Pancreas (tissue), 10 donors: ENCODE results near the gene ANKRD66. TPM values are rescaled to one million over a fixed set of nuclear protein-coding genes. Genes with fewer than 3 reads are reported as not detected.
A peak's percentile ranks its signal among the peaks of the same experiment; 100 is the strongest.

Source experiments
- ATAC-seq, 4 donors: fragments of 200-7000 bp; cut with Tn5 transposase; one replicate each; pipeline versions ENCODE4 v1.8.0 to v1.9.1; 2020; ENCODE audit warnings: mild to moderate bottlenecking in 4 of 4, moderate library complexity in 4 of 4
- DNase-seq, 6 donors: peaks; one replicate each; pipeline ENCODE4 v3.0.0-alpha.2; 2020
- FAIRE-seq: peaks from 2 replicates; lab custom pipeline; 2012; peaks lifted over from hg19 to GRCh38; lab: Jason Lieb, UNC
- H3K27ac ChIP-seq, 4 donors: fragments of 200-600 bp; sonication (generic); 1 replicate in 3 of 4; 2 replicates in 1 of 4; pipeline versions ENCODE4 v1.5.0 to v1.8.0; 2020
- H3K27me3 ChIP-seq, 4 donors: fragments of 200-600 bp; one replicate each; pipeline ENCODE4 v1.8.0; 2021
- H3K36me3 ChIP-seq, 3 donors: fragments of 200-600 bp; sonication (generic) in 1 of 3; one replicate each; pipeline versions ENCODE4 v1.5.0 to v1.8.0; 2020 to 2021
- H3K4me1 ChIP-seq, 3 donors: fragments of 200-600 bp; one replicate each; pipeline ENCODE4 v1.8.0; 2021
- H3K4me3 ChIP-seq, 4 donors: fragments of 200-600 bp; sonication (generic) in 2 of 4; one replicate each; pipeline versions ENCODE4 v1.5.0 to v1.8.0; 2020 to 2021
- H3K9me3 ChIP-seq, 4 donors: fragments of 200-600 bp; one replicate each; pipeline ENCODE4 v1.8.0; 2021
- CTCF ChIP-seq, 4 donors: fragments of 200-600 bp; sonication (generic) in 3 of 4; IDR thresholded peaks; one replicate each; pipeline versions ENCODE4 v1.5.0 to v1.8.0; 2021; ENCODE audit warnings: antibody characterized with exemption in 4 of 4
- WGBS, 2 donors: extraction: QIAGEN DNeasy Blood & Tissue Kit; methylation state at CpG; one replicate each; pipeline ENCODE4 v1.1.7; 2013; 5-methylcytosine and 5-hydroxymethylcytosine counted together
- intact Hi-C, 3 donors: fragments of 100-400 bp; cut with DNase I; formaldehyde crosslinking; loops; one replicate each; pipeline versions ENCODE4 v1.11.1 to v1.14.2; 2022
- polyA plus RNA-seq, 2 donors: library from polyadenylated mRNA; stranded (reverse); fragments of 200-250 nt; gene quantifications; one replicate each; pipeline ENCODE4 v1.2.3, GENCODE V29; 2013
- total RNA-seq, 6 donors: library from RNA; stranded (reverse); fragmentation: NEBNext Ultra II Directional in 4 of 6; extraction: Animal tissue kit (Norgen Biotek cat#: 25700) in 4 of 6; gene quantifications; one replicate each; pipeline versions ENCODE4 v1.2.1 to v1.2.4, GENCODE V29; 2021 to 2023
- donor health status: healthy with polysubstance abuse.
- donor health status: DM: no; HTN: no; CAD: no; lungs with moderate emphysema.
- donor health status: DM: no; HTN: no; CAD: no.
- donor health status: control.
- donor health status: control.
- donor health status: Bipolar disorder and iron deficiency.
- donor health status: DM: yes; HTN: yes; CAD: no.
- donor health status: DM: no; HTN: no; CAD: no.
- donor health status: DM: no; HTN: no; CAD: no.
- donor health status: DM: yes; HTN: yes; CAD: no.

Gene ANKRD66
- total and polyA plus RNA-seq, 8 donors = not detected

GRCh38 chr6:46733341-46733801, 13.4 kb upstream of the ANKRD66 start:
- TF ChIP-seq CTCF (IDR thresholded peaks at IDR 0.05) = no peak
- intact Hi-C loops = no loop called here
- Histone ChIP-seq H3K9me3 (no peaks in the 10 kb centered on the region), H3K36me3 (no peaks in the 10 kb centered on the region), H3K27ac (no peak overlapping the region), H3K4me3 (no peak overlapping the region), H3K27me3 (no peaks in the 10 kb centered on the region), H3K4me1 (peaks cover 0 to 13% (median 0%) of the 10 kb centered on the region in 3 donors)
- ATAC-seq (no peak), DNase-seq (no peak), FAIRE-seq (no peak)
- 97 to 98% methylated on average over 2 of the region's 2 CpGs for WGBS, 2 donors

- no peak for TF ChIP-seq CTCF (IDR thresholded peaks at IDR 0.05)
- Histone ChIP-seq H3K27ac (peak within 1 kb of the TSS in 1 of 4 donors; percentile 10), H3K4me1 (peaks cover 0 to 13% (median 0%) of the 10 kb centered on the region in 3 donors), H3K9me3 (no peaks in the 10 kb centered on the region), H3K36me3 (no peaks in the 10 kb centered on the region), H3K4me3 (peak within 1 kb of the TSS; percentile 34 to 53 (median 34)), H3K27me3 (no peaks in the 10 kb centered on the region)
- FAIRE-seq (no peak), ATAC-seq (peak; percentile 50 to 79 (median 76)), DNase-seq (peak in 5 of 6 donors; percentile 10 to 67 (median 25))
- WGBS, 2 donors = 1% methylated on average over 63 to 73 of the region's 73 CpGs
- intact Hi-C loops = no loop called here
These were observed 11.6 kb upstream of the ANKRD66 start, which contains the start of gene PLA2G7 for GRCh38 chr6:46734867-46735719. Gene PLA2G7, minus strand, starts transcription at chr6:46735375. Its CDS starts 12,484 bp downstream, at chr6:46722891.

GRCh38 chr6:46735720-46736031, 11.1 kb upstream of the ANKRD66 start:
- no peak for FAIRE-seq
- H3K27ac ChIP-seq = no peak overlapping the region

GRCh38 chr6:46736906-46737305, 9.8 kb upstream of the ANKRD66 start:
- peaks cover 0 to 13% (median 0%) of the 10 kb centered on the region in 3 donors for H3K4me1 ChIP-seq
- H3K27me3 ChIP-seq = no peaks in the 10 kb centered on the region
- DNase-seq = no peak
- TF ChIP-seq CTCF (IDR thresholded peaks at IDR 0.05) = no peak
- no peaks in the 10 kb centered on the region for H3K36me3 ChIP-seq
- no peak overlapping the region for H3K27ac ChIP-seq
- ATAC-seq = no peak
- FAIRE-seq = no peak
- no peaks in the 10 kb centered on the region for H3K9me3 ChIP-seq
- intact Hi-C loops = no loop called here
- no peak overlapping the region for H3K4me3 ChIP-seq

More at GRCh38 chr6:46735720-46736031, 11.1 kb upstream of the ANKRD66 start:
- no peaks in the 10 kb centered on the region for H3K27me3 ChIP-seq
- H3K4me1 ChIP-seq = peaks cover 0 to 13% (median 0%) of the 10 kb centered on the region in 3 donors
- DNase-seq = no peak
- no peaks in the 10 kb centered on the region for H3K9me3 ChIP-seq
- intact Hi-C loops = no loop called here
- no peaks in the 10 kb centered on the region for H3K36me3 ChIP-seq
- peak overlapping the region in 2 of 4 donors; percentile 35 to 53 for H3K4me3 ChIP-seq
- no peak for ATAC-seq
- no peak for TF ChIP-seq CTCF (IDR thresholded peaks at IDR 0.05)
- 16 to 19% methylated on average over 8 of the region's 8 CpGs for WGBS, 2 donors

GRCh38 chr6:46741482-46741881, 5.3 kb upstream of the ANKRD66 start:
- FAIRE-seq = no peak
- no peak for TF ChIP-seq CTCF (IDR thresholded peaks at IDR 0.05)

More at GRCh38 chr6:46741482-46741881, 5.3 kb upstream of the ANKRD66 start:
- WGBS, 2 donors = 59 to 88% methylated on average over 2 of the region's 2 CpGs
- Histone ChIP-seq H3K4me1 (no peaks in the 10 kb centered on the region), H3K27ac (no peak overlapping the region), H3K4me3 (no peak overlapping the region), H3K9me3 (no peaks in the 10 kb centered on the region), H3K36me3 (no peaks in the 10 kb centered on the region), H3K27me3 (no peaks in the 10 kb centered on the region)
- intact Hi-C loops = no loop called here
- ATAC-seq (no peak), DNase-seq (no peak)
